GM18951 (cell line): ENCODE measurements around the gene LDB1.

Experiments used
- POLR2A ChIP-seq: IDR thresholded peaks from 4 replicates; pipeline ENCODE4 v1.6.1; 2011; ENCODE audit warnings: mild to moderate bottlenecking; ENCODE audit not compliant: insufficient read length, insufficient read depth; ENCODE audit errors: extremely low read depth
- in situ Hi-C: fragments of 300-500 bp; cut with MboI; formaldehyde crosslinking; loops from one replicate; pipeline ENCODE4 v1.12.0; 2022; ENCODE audit warnings: low sequenced_read_pairs, mixed read lengths, inconsistent platforms; ENCODE audit not compliant: unreplicated experiment

LDB1 gene

DNA sequence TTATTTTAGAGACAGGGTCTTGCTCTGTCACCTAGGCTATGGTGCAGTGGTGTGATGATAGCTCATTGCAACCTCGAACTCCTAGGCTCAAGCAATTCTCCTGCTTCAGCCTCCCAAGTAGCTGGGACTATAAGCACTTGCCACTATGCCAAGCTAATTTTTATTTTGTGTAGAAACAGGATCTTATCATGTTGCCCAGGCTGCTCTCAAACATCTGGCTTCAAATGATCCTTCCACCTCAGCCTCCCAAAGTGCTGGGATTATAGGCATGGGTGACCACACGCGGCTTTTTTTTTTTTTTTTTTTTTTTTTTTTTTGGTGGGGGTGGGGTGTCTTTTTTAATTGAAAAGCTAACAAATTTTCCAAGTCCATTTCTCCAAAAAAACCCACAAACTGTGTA is 36.6 kb downstream of the LDB1 start:
- in situ Hi-C loops: loop anchor here (25.0 kb wide), 1 partner anchor 471 kb away; no protein-coding TSS in a partner anchor
- TF ChIP-seq POLR2A: no peak

DNA sequence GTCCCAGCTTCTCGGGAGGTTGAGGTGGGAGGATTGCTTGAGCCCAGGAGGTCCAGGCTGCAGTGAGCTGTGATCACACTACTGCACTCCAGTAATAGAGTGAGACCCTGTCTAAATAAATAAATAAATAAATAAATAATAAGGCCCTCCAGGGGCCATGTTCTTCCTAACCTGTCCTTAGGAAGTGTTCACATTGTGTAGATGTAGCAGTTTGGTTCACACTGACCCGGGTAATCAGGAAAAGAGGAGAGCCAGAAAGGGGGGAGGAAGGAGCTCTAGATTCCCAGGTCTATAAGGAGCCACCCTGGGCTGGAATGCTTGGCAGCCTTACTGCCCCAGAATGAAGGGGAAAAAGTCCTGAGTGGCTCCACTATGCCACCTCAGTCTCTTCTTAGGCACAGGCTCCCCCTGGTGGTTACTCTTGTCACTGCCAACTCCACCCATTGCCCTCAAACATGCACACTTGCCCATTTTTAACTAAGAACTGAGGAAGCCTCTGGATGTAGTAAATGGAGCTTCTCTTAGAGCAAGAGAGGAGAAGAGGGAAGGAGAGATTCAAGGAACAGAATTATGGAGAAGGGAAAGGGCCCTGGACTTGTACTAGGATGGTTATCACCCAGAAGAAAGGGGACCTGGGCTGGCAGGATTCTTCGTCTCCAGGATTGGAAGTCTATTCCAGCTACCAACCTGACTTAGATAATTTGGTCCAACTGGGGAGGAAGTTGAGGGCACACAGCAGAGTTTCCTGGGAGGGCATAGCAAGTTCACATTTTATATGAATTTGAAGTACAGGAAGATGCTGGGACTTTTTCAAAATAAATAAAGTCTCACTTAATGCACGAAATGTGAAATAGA is 47.3 kb downstream of the LDB1 start:
- in situ Hi-C loops: no loop called here

DNA sequence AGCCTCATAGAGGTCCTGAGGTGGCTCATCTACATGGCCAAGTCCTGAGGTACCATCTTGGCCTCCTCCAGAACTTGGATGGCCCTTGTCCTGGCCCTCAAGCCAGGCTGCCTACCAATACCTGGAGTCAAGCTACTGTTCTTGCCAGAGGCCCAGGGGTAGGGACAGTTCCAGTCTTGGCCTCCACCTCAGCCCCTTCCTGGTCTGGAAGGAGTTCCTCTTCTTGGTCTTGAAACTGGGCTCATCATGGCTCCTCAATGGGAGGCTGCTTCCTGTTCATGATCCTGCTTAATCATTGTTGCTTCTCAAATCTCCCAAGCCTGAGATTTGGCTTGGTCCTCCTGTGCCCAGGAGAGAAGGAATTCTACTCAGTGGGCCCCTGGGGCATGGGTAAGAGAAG is 51.1 kb downstream of the LDB1 start:
- no peak for TF ChIP-seq POLR2A
- in situ Hi-C loops: no loop called here

More for the DNA sequence above, 47.3 kb downstream of the LDB1 start:
- no peak for TF ChIP-seq POLR2A

DNA sequence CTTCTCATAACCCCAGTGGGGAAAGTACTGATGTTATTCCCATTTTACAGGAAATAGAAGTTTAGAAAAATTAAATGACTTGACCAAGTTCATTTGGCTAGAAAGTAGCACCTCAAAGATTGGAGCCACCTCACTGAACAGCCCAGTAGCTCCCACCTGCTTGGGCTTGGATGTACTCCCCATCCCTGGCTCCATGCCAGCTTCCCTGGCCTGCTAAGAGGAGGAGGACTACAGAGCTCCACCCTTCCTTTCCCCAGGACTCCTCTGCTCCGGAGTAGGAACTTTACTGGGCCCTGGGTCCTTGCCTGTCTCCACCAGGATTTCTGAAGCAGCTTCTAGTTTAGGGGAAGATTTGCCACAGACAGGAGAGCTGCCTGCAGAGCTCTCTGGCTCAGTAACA is 52.0 kb downstream of the LDB1 start:
- in situ Hi-C loops: no loop called here
- no peak for TF ChIP-seq POLR2A

DNA sequence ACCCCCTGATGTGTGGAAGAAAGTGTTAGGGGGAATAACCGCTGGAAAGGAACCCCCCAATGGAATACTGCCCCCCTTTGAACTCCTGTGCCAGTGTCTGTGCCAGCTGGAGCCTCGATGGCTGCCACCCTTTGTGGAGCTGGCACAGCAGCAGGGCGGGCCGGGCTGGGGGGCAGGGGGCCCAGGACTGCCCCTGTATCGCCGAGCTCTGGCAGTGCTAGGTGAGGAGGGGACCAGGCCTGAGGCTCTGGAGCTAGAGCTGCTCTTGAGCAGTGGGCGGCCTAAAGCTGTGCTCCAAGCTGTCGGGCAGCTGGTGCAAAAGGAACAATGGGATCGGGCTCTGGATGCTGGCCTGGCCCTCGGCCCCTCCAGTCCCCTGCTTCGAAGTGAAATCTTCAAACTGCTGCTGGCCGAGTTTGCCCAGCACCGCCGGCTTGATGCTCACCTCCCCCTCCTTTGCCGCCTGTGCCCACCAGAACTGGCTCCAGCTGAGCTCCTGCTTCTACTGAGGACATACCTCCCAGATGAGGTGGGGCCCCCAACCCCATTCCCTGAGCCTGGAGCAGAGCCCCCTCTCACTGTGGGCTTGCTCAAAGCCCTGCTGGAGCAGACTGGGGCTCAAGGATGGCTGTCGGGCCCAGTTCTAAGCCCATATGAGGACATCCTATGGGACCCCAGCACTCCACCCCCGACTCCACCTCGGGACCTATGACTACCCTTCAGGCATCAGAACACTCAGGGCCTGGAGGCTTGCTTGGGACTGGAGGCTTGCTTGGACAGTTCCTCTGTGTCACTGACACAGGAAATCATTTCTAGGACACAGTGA is 52.9 kb downstream of the LDB1 start:
- in situ Hi-C loops: no loop called here
- TF ChIP-seq POLR2A: no peak

DNA sequence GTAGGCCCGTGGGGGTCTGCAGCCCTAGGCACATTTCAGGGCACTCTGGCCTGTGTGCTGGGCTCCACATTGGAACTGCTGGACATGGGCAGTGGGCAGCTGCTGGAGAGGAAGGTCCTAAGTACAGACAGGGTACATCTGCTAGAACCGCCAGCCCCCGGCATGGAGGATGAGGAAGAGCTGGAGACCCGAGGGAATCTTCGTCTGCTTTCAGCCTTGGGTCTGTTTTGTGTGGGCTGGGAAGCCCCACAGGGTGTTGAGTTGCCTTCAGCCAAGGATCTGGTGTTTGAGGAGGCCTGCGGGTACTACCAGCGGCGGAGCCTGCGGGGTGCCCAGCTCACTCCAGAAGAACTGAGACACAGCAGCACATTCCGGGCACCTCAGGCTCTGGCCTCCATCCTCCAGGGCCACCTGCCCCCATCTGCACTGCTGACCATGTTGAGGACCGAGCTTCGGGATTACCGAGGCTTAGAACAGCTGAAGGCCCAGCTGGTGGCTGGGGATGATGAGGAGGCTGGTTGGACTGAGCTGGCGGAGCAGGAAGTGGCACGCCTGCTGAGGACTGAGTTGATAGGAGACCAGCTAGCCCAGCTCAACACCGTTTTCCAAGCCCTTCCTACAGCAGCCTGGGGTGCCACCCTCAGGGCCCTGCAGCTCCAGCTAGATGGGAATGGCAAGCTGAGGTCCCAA is 53.6 kb downstream of the LDB1 start:
- in situ Hi-C loops: no loop called here
- TF ChIP-seq POLR2A: no peak

DNA sequence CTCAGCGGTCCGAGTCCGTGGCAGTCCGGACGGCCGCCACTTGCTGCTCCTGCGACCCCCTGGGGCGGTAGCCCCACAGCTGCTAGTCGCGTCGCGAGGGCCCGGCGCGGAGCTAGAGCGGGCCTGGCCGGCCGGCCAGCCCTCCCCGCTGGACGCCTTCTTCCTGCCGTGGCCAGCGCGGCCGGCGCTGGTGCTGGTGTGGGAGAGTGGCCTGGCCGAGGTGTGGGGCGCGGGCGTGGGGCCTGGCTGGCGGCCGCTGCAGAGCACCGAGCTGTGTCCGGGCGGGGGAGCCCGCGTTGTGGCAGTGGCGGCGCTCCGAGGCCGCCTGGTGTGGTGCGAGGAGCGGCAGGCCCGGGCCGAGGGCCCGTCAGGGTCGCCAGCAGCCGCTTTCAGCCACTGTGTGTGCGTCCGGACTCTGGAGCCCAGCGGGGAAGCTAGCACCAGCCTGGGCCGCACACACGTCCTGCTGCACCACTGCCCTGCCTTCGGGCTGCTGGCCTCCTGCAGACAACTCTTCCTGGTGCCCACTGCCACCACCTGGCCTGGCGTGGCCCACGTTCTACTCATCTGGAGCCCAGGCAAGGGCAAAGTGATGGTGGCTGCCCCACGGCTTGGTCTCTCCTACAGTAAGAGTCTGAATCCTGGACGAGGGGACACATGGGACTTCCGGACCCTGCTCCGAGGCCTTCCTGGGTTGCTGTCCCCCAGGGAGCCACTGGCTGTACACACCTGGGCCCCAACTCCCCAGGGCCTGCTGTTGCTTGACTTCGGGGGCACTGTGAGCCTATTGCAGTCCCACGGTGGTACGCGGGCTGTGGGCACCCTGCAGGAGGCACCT is 54.4 kb downstream of the LDB1 start:
- no peak for TF ChIP-seq POLR2A
- in situ Hi-C loops: no loop called here

DNA sequence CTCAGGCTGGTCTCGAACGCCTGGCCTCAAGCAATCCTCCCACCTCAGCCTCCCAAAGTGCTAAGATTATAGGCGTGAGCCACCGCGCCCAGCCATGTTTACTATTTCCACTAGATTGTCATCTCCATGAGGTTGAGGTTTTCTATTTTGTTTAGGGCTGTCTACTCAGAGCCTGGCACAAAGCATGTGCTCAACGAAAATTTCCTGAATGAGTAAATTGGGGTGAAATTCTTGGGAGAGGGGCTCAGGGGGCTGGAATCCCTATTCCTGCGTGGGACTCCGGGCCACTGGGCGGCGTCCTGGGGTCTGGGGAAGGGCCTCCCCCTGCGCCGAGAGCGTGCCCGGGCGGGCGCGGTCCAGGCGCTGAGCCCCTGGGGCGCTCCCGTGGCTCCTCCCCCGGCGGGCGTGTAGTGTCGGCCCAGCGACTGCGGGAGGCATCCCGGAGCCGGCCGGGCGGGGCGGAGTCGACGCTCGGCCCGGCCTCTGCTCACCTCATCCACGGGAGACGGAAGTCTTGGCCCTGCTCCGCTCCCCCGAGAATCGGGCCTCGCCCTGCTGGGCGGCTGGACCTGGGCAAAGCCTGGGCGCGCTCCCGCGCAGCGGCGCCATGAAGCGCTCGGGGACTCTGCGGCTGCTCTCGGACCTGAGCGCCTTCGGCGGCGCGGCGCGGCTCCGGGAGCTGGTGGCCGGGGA is 55.2 kb downstream of the LDB1 start, which contains the start of gene HPS6:
TSS of gene HPS6 (plus strand) at position 482 of the 693 bp plus-strand sequence. CDS start at position 608, 126 bp downstream.
- in situ Hi-C loops: no loop called here
- TF ChIP-seq POLR2A: peak; percentile 85

DNA sequence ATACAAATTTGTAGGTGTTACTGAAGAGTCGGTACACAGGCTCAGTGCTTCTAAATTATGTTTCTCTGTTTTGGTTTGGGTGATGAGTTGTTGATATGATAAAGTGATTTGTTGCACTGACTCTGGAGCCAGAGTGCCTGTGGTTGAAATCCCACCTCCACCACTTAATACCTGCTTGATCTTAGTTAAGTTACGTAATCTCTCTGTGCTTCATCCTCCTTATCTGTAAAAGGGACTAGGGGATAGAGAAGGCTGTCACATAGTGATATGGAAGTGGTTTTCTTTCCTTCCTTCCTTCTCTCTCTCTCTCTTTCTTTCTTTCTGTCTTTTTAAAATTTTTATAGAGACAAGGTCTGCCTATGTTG is 55.7 kb downstream of the LDB1 start:
- no peak for TF ChIP-seq POLR2A
- in situ Hi-C loops: no loop called here

DNA sequence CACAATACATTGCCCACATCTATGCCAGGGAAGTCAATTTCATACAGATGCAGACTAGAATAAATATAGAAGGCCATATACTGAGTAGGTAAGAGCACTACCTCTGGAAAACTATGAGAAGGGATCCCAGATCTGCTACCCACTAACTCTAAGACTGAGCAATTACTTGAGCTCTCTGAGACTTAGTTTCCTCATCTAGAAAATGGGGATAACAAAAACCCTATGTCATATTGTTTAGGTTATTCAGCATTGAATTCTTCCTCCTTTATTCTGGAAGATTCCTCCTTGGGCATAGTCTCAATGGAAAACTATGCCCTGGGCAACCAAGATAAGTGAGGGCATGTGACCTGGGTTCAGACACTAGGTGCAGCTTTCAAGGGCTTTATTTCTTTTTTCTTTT is 60.2 kb downstream of the LDB1 start:
- in situ Hi-C loops: no loop called here
- TF ChIP-seq POLR2A: no peak
